ENCODE data around the gene PECR. TPM values are rescaled to one million over a fixed set of nuclear protein-coding genes. Genes with fewer than 3 reads are reported as not detected.

PECR gene
- total RNA-seq, 1 donor from 2014 or later = 16.2 TPM

DNA sequence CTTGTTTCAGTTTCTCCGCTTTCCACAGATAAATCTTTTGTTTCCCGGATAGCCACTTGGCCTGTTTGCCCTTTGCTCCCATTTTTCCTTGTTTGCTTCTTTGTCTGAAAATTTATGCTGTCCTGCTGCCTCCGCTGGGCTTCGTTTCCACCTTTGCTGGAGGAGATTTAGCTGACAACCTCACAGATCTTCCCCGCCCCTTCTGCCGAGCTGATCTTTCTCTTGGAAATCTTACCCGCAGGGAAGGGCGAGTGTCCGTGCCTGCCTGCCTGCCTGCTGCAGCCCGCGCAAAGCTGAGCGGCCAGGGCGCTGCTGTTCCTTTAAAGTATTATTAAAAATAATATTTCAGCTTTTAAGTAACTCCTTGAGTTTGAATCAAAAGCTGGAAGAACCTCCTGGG, 26.2 kb upstream of the PECR start:
- no peak overlapping the region for H3K27ac ChIP-seq (ENCODE audit: low read depth, low read length)

DNA sequence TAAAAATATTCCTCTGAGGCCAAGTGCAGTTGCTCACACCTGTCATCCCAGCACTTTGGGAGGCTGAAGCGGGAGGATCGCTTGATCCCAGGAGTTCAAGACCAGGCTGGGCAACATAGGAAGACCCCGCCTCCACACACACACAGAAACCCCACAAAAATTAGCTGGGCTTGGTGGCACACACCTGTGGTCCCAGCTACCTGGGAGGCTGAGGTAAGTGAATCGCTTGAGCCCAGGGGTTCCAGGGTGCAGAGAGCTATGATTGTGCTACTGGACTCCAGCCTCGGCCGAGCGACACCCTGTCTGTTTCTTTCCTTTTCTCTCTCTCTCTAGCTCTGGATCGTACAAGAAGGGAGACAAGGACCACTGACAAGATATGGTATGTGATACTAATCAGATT, 25.7 kb upstream of the PECR start:
- H3K27ac ChIP-seq (ENCODE audit: low read depth, low read length) = no peak overlapping the region
- peaks cover 0 to 7% (median 0%) of the 10 kb centered on the region in 3 donors for H3K27me3 ChIP-seq (ENCODE audit: control insufficient read depth in 3 of 3, insufficient read depth in 3 of 3, low read length in 3 of 3)
- no peaks in the 10 kb centered on the region for H3K9me3 ChIP-seq (ENCODE audit: control insufficient read depth in 3 of 3, low read length in 3 of 3)
- H3K36me3 ChIP-seq (ENCODE audit: control insufficient read depth in 3 of 3, insufficient read depth in 3 of 3, low read length in 3 of 3) = peaks cover 0 to 11% (median 3%) of the 10 kb centered on the region in 3 donors
- H3K9ac ChIP-seq (ENCODE audit: low read depth in 1 of 3, low read length in 3 of 3) = no peak overlapping the region
- H3K4me1 ChIP-seq (ENCODE audit: control insufficient read depth in 3 of 3, insufficient read depth in 3 of 3, low read length in 3 of 3) = peaks cover 4 to 10% (median 8%) of the 10 kb centered on the region in 3 donors
- no peak overlapping the region for H3K4me3 ChIP-seq (ENCODE audit: low read length in 3 of 3)

More for the DNA sequence above, 26.2 kb upstream of the PECR start:
- Histone ChIP-seq H3K36me3 (ENCODE audit: control insufficient read depth in 3 of 3, insufficient read depth in 3 of 3, low read length in 3 of 3) (peaks cover 0 to 12% (median 3%) of the 10 kb centered on the region in 3 donors), H3K27me3 (ENCODE audit: control insufficient read depth in 3 of 3, insufficient read depth in 3 of 3, low read length in 3 of 3) (peaks cover 0 to 7% (median 0%) of the 10 kb centered on the region in 3 donors), H3K4me3 (ENCODE audit: low read length in 3 of 3) (no peak overlapping the region), H3K9me3 (ENCODE audit: control insufficient read depth in 3 of 3, low read length in 3 of 3) (no peaks in the 10 kb centered on the region), H3K9ac (ENCODE audit: low read depth in 1 of 3, low read length in 3 of 3) (no peak overlapping the region), H3K4me1 (ENCODE audit: control insufficient read depth in 3 of 3, insufficient read depth in 3 of 3, low read length in 3 of 3) (peaks cover 4 to 10% (median 8%) of the 10 kb centered on the region in 3 donors)

DNA sequence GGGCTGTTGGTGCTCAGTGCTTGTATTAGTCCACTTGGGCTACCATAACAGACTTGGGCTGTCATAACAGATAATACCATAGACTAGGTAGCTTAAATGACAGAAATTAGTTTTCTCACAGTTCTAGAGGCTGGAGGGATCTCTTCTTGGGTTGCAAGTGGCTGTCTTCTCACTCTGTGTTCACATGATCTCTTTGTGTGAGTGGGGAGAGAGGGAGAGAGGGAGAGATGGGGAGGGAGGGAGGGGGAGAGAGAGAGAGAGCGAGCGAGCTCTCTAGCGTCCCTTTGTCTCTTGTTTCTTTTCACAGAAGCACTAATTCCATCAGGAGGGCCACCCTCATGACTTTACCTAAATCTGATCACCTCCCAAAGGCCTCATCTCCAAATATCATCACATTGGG, 23.1 kb upstream of the PECR start:
- no peak overlapping the region for H3K4me3 ChIP-seq (ENCODE audit: low read length in 3 of 3)
- no peaks in the 10 kb centered on the region for H3K4me1 ChIP-seq (ENCODE audit: control insufficient read depth in 3 of 3, insufficient read depth in 3 of 3, low read length in 3 of 3)
- peaks cover 0 to 7% (median 0%) of the 10 kb centered on the region in 3 donors for H3K27me3 ChIP-seq (ENCODE audit: control insufficient read depth in 3 of 3, insufficient read depth in 3 of 3, low read length in 3 of 3)
- no peaks in the 10 kb centered on the region for H3K36me3 ChIP-seq (ENCODE audit: control insufficient read depth in 3 of 3, insufficient read depth in 3 of 3, low read length in 3 of 3)
- H3K9ac ChIP-seq (ENCODE audit: low read depth in 1 of 3, low read length in 3 of 3) = no peak overlapping the region
- no peaks in the 10 kb centered on the region for H3K9me3 ChIP-seq (ENCODE audit: control insufficient read depth in 3 of 3, low read length in 3 of 3)
- H3K27ac ChIP-seq (ENCODE audit: low read depth, low read length) = no peak overlapping the region

DNA sequence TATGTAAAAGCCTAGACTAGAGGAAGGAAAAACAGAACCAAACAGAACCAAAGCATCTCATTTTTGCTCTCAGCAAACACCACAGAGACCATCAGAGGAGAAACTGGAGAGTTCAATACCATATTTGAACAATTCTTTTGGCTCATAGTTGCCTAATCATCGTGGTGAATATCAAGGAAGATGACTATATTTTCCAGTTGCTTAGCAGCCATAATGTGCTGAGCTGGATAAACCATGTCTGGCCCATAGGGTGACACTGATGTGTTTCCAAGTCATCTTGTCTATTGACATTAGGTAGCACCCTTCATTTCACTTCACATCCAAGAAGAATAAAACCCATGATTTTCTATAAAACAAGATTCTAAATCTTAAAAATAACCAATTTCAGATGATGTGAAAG, 21.6 kb upstream of the PECR start:
- Histone ChIP-seq H3K9ac (ENCODE audit: low read depth in 1 of 3, low read length in 3 of 3) (no peak overlapping the region), H3K4me3 (ENCODE audit: low read length in 3 of 3) (no peak overlapping the region), H3K9me3 (ENCODE audit: control insufficient read depth in 3 of 3, low read length in 3 of 3) (no peaks in the 10 kb centered on the region), H3K4me1 (ENCODE audit: control insufficient read depth in 3 of 3, insufficient read depth in 3 of 3, low read length in 3 of 3) (no peaks in the 10 kb centered on the region), H3K36me3 (ENCODE audit: control insufficient read depth in 3 of 3, insufficient read depth in 3 of 3, low read length in 3 of 3) (no peaks in the 10 kb centered on the region), H3K27me3 (ENCODE audit: control insufficient read depth in 3 of 3, insufficient read depth in 3 of 3, low read length in 3 of 3) (peaks cover 0 to 10% (median 0%) of the 10 kb centered on the region in 3 donors), H3K27ac (ENCODE audit: low read depth, low read length) (no peak overlapping the region)

DNA sequence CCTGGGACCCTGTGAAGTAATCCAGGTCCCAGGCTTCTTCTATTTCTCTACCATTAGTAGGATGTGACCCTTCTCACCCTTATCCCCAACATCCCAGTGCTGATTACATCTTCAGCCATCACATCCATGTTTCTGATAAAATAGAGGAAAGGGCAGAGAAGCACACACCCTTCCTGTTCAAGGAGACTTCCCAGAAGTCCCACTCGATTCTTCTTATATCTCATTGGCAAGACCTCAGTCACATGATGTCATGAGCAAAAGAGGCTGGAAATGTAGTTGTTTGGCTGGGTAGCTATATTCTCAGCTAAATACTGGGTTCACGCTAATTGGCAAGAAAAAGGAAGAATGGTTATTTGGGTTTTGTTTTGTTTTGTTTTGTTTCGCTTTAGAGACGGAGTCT, 19.5 kb upstream of the PECR start:
- H3K4me1 ChIP-seq (ENCODE audit: control insufficient read depth in 3 of 3, insufficient read depth in 3 of 3, low read length in 3 of 3) = no peaks in the 10 kb centered on the region
- H3K4me3 ChIP-seq (ENCODE audit: low read length in 3 of 3) = no peak overlapping the region
- H3K27ac ChIP-seq (ENCODE audit: low read depth, low read length) = no peak overlapping the region
- peaks cover 0 to 10% (median 0%) of the 10 kb centered on the region in 3 donors for H3K27me3 ChIP-seq (ENCODE audit: control insufficient read depth in 3 of 3, insufficient read depth in 3 of 3, low read length in 3 of 3)
- no peak overlapping the region for H3K9ac ChIP-seq (ENCODE audit: low read depth in 1 of 3, low read length in 3 of 3)
- no peaks in the 10 kb centered on the region for H3K9me3 ChIP-seq (ENCODE audit: control insufficient read depth in 3 of 3, low read length in 3 of 3)
- no peaks in the 10 kb centered on the region for H3K36me3 ChIP-seq (ENCODE audit: control insufficient read depth in 3 of 3, insufficient read depth in 3 of 3, low read length in 3 of 3)

DNA sequence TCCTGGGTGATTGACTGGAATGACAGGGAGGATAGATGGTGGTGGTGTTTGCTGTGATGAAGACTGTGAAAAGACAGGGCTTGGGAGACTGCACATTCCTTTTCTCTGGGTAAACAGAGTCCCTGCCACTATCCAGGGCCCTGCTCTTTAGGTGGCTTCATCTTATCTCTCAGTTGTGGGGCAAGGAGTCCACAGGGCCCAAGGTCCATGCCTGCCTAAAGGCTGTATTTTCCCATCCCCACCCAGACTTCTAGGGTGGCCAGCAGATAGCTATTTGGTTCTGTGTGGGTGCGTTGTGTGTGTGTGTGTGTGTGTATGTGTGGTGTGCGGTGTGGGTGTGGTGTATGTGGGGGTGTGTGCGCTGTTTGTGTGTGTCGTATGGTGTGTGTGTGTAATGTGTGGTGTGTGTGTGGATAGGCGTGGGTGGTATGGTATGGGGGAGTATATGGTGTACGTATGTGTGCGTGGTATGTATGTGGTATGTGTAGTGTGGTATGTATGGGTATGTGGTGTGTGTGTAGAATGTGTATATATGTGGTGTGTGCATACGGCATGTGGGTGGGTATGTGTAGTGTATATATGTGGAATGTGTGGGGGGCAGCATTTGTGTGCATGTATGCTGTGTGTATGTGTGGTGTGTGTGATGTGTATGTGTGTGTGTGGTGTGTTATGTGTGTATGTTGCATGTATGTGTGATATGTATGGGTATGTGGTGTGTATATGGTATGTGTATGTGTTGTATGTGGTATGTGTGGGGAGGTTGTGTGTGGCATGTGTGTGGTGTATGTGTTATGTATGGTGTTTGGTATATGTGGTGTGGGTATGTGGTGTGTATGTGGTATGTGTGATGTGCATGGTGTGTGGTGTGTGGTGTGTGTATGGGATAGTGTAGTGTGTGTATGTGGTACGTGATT, 17.1 kb upstream of the PECR start:
- Histone ChIP-seq H3K27me3 (ENCODE audit: control insufficient read depth in 3 of 3, insufficient read depth in 3 of 3, low read length in 3 of 3) (peaks cover 0 to 3% (median 0%) of the 10 kb centered on the region in 3 donors), H3K9me3 (ENCODE audit: control insufficient read depth in 3 of 3, low read length in 3 of 3) (no peaks in the 10 kb centered on the region), H3K27ac (ENCODE audit: low read depth, low read length) (no peak overlapping the region), H3K9ac (ENCODE audit: low read depth in 1 of 3, low read length in 3 of 3) (no peak overlapping the region), H3K36me3 (ENCODE audit: control insufficient read depth in 3 of 3, insufficient read depth in 3 of 3, low read length in 3 of 3) (no peaks in the 10 kb centered on the region), H3K4me1 (ENCODE audit: control insufficient read depth in 3 of 3, insufficient read depth in 3 of 3, low read length in 3 of 3) (no peaks in the 10 kb centered on the region), H3K4me3 (ENCODE audit: low read length in 3 of 3) (no peak overlapping the region)

DNA sequence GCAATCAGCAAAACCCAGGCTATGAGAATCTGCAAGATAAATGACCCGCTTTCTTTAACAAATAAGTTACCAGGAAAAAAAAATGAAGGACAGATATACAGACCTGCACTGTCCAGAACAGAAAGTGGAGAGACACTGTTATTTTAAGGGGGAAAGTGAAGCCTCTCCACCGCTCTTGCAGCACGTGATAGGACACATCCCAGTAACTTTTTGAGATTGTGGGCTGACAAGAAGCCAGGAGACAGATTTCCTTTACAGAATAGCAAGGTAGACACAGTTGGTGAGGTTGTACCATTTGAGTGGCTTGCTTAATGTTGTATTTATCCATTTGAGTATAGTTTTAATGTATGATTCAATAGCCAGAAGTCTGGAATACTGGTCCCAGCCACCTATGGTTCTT, 13.1 kb upstream of the PECR start:
- Histone ChIP-seq H3K27ac (ENCODE audit: low read depth, low read length) (no peak overlapping the region), H3K36me3 (ENCODE audit: control insufficient read depth in 3 of 3, insufficient read depth in 3 of 3, low read length in 3 of 3) (no peaks in the 10 kb centered on the region), H3K9ac (ENCODE audit: low read depth in 1 of 3, low read length in 3 of 3) (no peak overlapping the region), H3K4me1 (ENCODE audit: control insufficient read depth in 3 of 3, insufficient read depth in 3 of 3, low read length in 3 of 3) (no peaks in the 10 kb centered on the region), H3K27me3 (ENCODE audit: control insufficient read depth in 3 of 3, insufficient read depth in 3 of 3, low read length in 3 of 3) (peaks cover 0 to 3% (median 0%) of the 10 kb centered on the region in 3 donors), H3K9me3 (ENCODE audit: control insufficient read depth in 3 of 3, low read length in 3 of 3) (no peaks in the 10 kb centered on the region), H3K4me3 (ENCODE audit: low read length in 3 of 3) (no peak overlapping the region)

DNA sequence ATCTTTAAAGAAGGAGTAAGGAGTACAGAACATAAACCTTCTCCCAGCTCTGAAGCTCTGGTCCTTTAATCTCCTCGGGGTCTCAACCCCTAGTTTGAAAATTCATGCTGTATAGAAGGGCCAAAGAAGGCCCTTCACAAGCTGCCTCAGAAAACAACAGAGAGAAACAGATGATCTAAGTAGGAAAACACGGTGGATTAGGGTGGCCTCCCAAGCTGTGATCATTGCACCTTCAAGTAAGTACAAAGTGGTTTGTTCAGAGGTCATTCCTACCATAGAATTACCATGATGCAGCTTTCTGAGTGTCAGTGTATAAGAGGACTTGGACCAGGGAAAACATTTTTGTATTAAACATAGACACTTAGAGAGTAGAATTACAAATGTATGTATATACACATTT, 11.0 kb upstream of the PECR start:
- no peak overlapping the region for H3K9ac ChIP-seq (ENCODE audit: low read depth in 1 of 3, low read length in 3 of 3)
- H3K27me3 ChIP-seq (ENCODE audit: control insufficient read depth in 3 of 3, insufficient read depth in 3 of 3, low read length in 3 of 3) = no peaks in the 10 kb centered on the region
- H3K4me3 ChIP-seq (ENCODE audit: low read length in 3 of 3) = no peak overlapping the region
- H3K27ac ChIP-seq (ENCODE audit: low read depth, low read length) = no peak overlapping the region
- no peaks in the 10 kb centered on the region for H3K4me1 ChIP-seq (ENCODE audit: control insufficient read depth in 3 of 3, insufficient read depth in 3 of 3, low read length in 3 of 3)
- H3K36me3 ChIP-seq (ENCODE audit: control insufficient read depth in 3 of 3, insufficient read depth in 3 of 3, low read length in 3 of 3) = no peaks in the 10 kb centered on the region
- no peaks in the 10 kb centered on the region for H3K9me3 ChIP-seq (ENCODE audit: control insufficient read depth in 3 of 3, low read length in 3 of 3)

DNA sequence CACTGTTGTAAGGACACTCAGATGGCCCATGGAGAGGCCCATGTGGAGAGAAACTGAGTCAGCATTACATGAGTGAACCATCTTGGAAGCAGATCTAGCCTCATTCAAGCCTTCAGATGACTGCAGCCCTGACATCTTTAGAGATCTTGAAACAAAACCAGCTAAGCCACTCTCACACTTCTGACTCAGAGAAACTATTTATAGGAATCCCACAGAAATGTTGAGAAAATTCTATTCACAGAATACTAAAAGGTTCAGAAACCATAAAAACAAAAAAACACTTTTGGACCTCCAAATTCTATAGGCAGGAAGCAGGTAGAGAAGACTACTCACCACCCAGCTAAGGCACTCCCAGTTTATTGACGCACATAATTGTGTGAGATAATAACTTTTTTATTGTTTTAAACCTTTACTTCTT, 8.8 kb upstream of the PECR start:
- H3K9me3 ChIP-seq (ENCODE audit: control insufficient read depth in 3 of 3, low read length in 3 of 3) = no peaks in the 10 kb centered on the region
- H3K4me3 ChIP-seq (ENCODE audit: low read length in 3 of 3) = no peak overlapping the region
- H3K9ac ChIP-seq (ENCODE audit: low read depth in 1 of 3, low read length in 3 of 3) = no peak overlapping the region
- no peaks in the 10 kb centered on the region for H3K4me1 ChIP-seq (ENCODE audit: control insufficient read depth in 3 of 3, insufficient read depth in 3 of 3, low read length in 3 of 3)
- no peaks in the 10 kb centered on the region for H3K36me3 ChIP-seq (ENCODE audit: control insufficient read depth in 3 of 3, insufficient read depth in 3 of 3, low read length in 3 of 3)
- no peak overlapping the region for H3K27ac ChIP-seq (ENCODE audit: low read depth, low read length)
- H3K27me3 ChIP-seq (ENCODE audit: control insufficient read depth in 3 of 3, insufficient read depth in 3 of 3, low read length in 3 of 3) = no peaks in the 10 kb centered on the region

DNA sequence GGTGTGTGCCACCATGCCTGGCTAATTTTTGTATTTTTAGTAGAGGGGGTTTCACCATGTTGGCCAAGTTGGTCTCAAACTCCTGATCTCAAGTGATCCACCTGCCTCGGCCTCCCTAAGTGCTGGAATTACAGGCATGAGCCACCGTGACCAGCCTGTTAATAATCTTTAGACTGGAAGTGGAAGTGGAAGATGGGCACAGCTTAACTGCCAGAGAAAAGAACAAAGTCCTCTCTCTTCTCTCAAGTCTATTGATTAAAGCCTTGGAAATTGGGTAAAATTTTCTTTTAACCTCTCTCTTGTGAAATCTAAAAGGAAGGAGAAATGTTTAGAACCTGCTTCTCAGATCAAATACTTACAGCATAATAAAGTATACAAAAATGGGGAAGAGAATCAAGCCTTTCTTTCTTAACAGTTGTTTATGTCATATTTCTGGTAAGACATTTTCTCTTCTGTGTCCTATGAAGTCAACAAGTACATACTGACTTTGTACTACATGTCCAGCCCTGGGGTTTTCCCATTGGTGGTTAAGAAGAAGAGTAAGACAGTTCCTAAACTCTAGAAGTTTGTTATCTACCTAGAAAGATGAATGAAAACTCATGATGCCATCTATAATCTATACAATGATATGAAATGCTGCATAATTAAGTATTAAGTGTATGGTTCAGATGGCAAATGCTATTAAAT, 4.7 kb upstream of the PECR start:
- no peaks in the 10 kb centered on the region for H3K9me3 ChIP-seq (ENCODE audit: control insufficient read depth in 3 of 3, low read length in 3 of 3)
- H3K4me1 ChIP-seq (ENCODE audit: control insufficient read depth in 3 of 3, insufficient read depth in 3 of 3, low read length in 3 of 3) = peaks cover 5 to 8% (median 7%) of the 10 kb centered on the region in 3 donors
- no peaks in the 10 kb centered on the region for H3K36me3 ChIP-seq (ENCODE audit: control insufficient read depth in 3 of 3, insufficient read depth in 3 of 3, low read length in 3 of 3)
- no peak overlapping the region for H3K27ac ChIP-seq (ENCODE audit: low read depth, low read length)
- no peak overlapping the region for H3K4me3 ChIP-seq (ENCODE audit: low read length in 3 of 3)
- H3K9ac ChIP-seq (ENCODE audit: low read depth in 1 of 3, low read length in 3 of 3) = no peak overlapping the region
- H3K27me3 ChIP-seq (ENCODE audit: control insufficient read depth in 3 of 3, insufficient read depth in 3 of 3, low read length in 3 of 3) = peaks cover 0 to 4% (median 0%) of the 10 kb centered on the region in 3 donors
